HCT116 (cell line): ENCODE measurements around the gene RNF152.

Experiments used
- CEBPB ChIP-seq: IDR thresholded peaks from 2 replicates; pipeline ENCODE4 v1.6.1; 2012; ENCODE audit warnings: low read depth
- EZH2 ChIP-seq: fragments of 200-600 bp; sonication (generic); IDR thresholded peaks from 2 replicates; pipeline ENCODE4 v1.6.1; 2017; ENCODE audit warnings: antibody characterized with exemption, mixed run types
- EZH2phosphoT487 ChIP-seq: fragments of 200-600 bp; IDR thresholded peaks from 2 replicates; pipeline ENCODE4 v1.6.1; 2018; ENCODE audit warnings: antibody characterized with exemption, borderline replicate concordance
- MAX ChIP-seq: IDR thresholded peaks from 2 replicates; pipeline ENCODE4 v1.6.1; 2012
- POLR2A ChIP-seq: IDR thresholded peaks from 2 replicates; pipeline ENCODE4 v1.7.0; 2011; ENCODE audit warnings: borderline replicate concordance; ENCODE audit not compliant: insufficient read depth, insufficient read length; ENCODE audit errors: extremely low read depth
- REST ChIP-seq: IDR thresholded peaks from 2 replicates; pipeline ENCODE4 v1.6.1; 2012; ENCODE audit warnings: low read depth
- TF ChIP-seq, protein P1 (sequence below), 3 experiments: fragments of 200-600 bp in 1 of 3; sonication (generic) in 1 of 3; IDR thresholded peaks in 2 of 3; conservative IDR thresholded peaks in 1 of 3; 2 replicates each; pipeline ENCODE4 v1.5.1; 2012 to 2017; ENCODE audit warnings: low read depth in 2 of 3, low read length in 2 of 3, antibody characterized with exemption in 1 of 3, borderline replicate concordance in 1 of 3, control low read depth in 1 of 3, mild to moderate bottlenecking in 1 of 3, mixed read lengths in 1 of 3, mixed run types in 1 of 3, moderate library complexity in 1 of 3; ENCODE audit not compliant: insufficient read depth in 1 of 3

- TF ChIP-seq MAX (no peak), POLR2A (no peak), REST (no peak), EZH2 (no peak), CEBPB (no peak), EZH2phosphoT487 (no peak)
- TF ChIP-seq, protein P1, sequence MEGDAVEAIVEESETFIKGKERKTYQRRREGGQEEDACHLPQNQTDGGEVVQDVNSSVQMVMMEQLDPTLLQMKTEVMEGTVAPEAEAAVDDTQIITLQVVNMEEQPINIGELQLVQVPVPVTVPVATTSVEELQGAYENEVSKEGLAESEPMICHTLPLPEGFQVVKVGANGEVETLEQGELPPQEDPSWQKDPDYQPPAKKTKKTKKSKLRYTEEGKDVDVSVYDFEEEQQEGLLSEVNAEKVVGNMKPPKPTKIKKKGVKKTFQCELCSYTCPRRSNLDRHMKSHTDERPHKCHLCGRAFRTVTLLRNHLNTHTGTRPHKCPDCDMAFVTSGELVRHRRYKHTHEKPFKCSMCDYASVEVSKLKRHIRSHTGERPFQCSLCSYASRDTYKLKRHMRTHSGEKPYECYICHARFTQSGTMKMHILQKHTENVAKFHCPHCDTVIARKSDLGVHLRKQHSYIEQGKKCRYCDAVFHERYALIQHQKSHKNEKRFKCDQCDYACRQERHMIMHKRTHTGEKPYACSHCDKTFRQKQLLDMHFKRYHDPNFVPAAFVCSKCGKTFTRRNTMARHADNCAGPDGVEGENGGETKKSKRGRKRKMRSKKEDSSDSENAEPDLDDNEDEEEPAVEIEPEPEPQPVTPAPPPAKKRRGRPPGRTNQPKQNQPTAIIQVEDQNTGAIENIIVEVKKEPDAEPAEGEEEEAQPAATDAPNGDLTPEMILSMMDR (IDR thresholded peaks at IDR 0.05 in 2 of 3, conservative IDR thresholded peaks at IDR 0.05 in 1 of 3; ENCODE audit: borderline replicate concordance in 1 of 3, insufficient read depth in 1 of 3, low read depth in 2 of 3, low read length in 2 of 3), result no peak
Measured at GRCh38 chr18:61861372-61861771, 31.4 kb downstream of the RNF152 start.
